ENCODE measurements around the gene NID2.

DNA sequence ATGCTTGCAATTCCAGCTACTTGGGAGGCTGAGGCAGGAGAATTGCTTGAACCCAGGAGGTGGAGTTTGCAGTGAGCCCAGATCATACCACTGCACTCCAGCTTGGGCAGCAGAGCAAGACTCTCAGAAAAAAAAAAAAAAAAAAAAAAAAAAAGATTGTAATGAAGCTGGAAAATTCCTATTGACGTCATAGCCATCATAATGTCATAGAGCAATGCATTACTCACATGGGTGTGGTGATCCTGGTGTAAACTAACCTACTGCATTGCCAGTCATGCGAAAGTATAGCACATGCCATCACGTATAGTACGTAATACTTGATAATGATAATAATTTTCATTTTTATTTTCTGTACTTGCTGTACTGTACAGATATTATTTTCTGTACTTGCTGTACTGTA lies 42.7 kb upstream of the NID2 start:
- TF ChIP-seq SUZ12 (IDR thresholded peaks at IDR 0.05; ENCODE audit: extremely low read depth, insufficient read depth, insufficient read length) (no peak), YY1 (IDR thresholded peaks at IDR 0.05; ENCODE audit: insufficient read depth, insufficient read length) (no peak), ZNF274 (IDR thresholded peaks at IDR 0.05; ENCODE audit: low read depth, low read length) (no peak)
